HEK293 (cell line): ENCODE results near the gene HSD17B4.

Experiments
- CTCF ChIA-PET: fragments of 350-600 bp; formaldehyde crosslinking; extraction: SDS; loops from one replicate; lab custom pipeline; 2021; ENCODE audit warnings: antibody characterized with exemption; lab: Yijun Ruan, JAX
- POLR2A ChIA-PET: fragments of 300-600 bp; formaldehyde crosslinking; extraction: SDS; loops from one replicate; lab custom pipeline; 2020; ENCODE audit warnings: antibody characterized with exemption, inconsistent platforms; lab: Yijun Ruan, JAX
- H3K27ac ChIP-seq: fragments of 200-500 bp; sonication (Bioruptor generic); 2 replicates; pipeline ENCODE4 v1.5.1; 2014; ENCODE audit warnings: low read depth, low read length, control low read depth, inconsistent platforms; ENCODE audit errors: extremely low read depth
- H3K36me3 ChIP-seq, 2 experiments: fragments of 200-500 bp in 1 of 2; sonication (Bioruptor generic) in 1 of 2; 1 replicate in 1 of 2; 2 replicates in 1 of 2; pipeline ENCODE4 v1.5.1; 2014 to 2017; ENCODE audit warnings: inconsistent platforms in 2 of 2, low read length in 2 of 2; ENCODE audit not compliant: control insufficient read depth in 2 of 2, insufficient read depth in 1 of 2
- H3K4me1 ChIP-seq: fragments of 200-500 bp; sonication (Bioruptor generic); 2 replicates; pipeline ENCODE4 v1.5.1; 2014; ENCODE audit warnings: mild to moderate bottlenecking, low read length, inconsistent platforms; ENCODE audit not compliant: control insufficient read depth, insufficient read depth
- H3K4me3 ChIP-seq: 2 replicates; pipeline ENCODE4 v1.5.1; 2011; ENCODE audit warnings: low read depth, mild to moderate bottlenecking, control low read depth, low read length, moderate library complexity
- H3K9me3 ChIP-seq: fragments of 200-500 bp; sonication (Bioruptor generic); 2 replicates; pipeline ENCODE4 v1.5.1; 2014; ENCODE audit warnings: low read depth, low read length, inconsistent platforms; ENCODE audit not compliant: control insufficient read depth, insufficient read depth
- CTCF ChIP-seq: fragments of 450-650 bp; formaldehyde crosslinking; IDR thresholded peaks from 2 replicates; pipeline ENCODE4 v1.5.1; 2016; ENCODE audit warnings: missing biosample characterization, missing genetic modification characterization
- RBAK ChIP-seq: fragments of 450-650 bp; formaldehyde crosslinking; IDR thresholded peaks from 2 replicates; pipeline ENCODE4 v1.5.1; 2016; ENCODE audit warnings: missing biosample characterization, missing genetic modification characterization
- SCRT1 ChIP-seq: fragments of 450-650 bp; formaldehyde crosslinking; IDR thresholded peaks from 2 replicates; pipeline ENCODE4 v1.5.1; 2016; ENCODE audit warnings: missing biosample characterization, missing genetic modification characterization, borderline replicate concordance
- SCRT2 ChIP-seq: fragments of 450-650 bp; formaldehyde crosslinking; IDR thresholded peaks from 2 replicates; pipeline ENCODE4 v1.5.1; 2016; ENCODE audit warnings: missing biosample characterization, missing genetic modification characterization
- ZNF175 ChIP-seq: fragments of 450-650 bp; formaldehyde crosslinking; IDR thresholded peaks from 2 replicates; pipeline ENCODE4 v1.5.1; 2016; ENCODE audit warnings: missing biosample characterization, missing genetic modification characterization
- ZNF184 ChIP-seq: fragments of 450-650 bp; IDR thresholded peaks from 2 replicates; pipeline ENCODE4 v1.5.1; 2018; ENCODE audit warnings: missing biosample characterization, mild to moderate bottlenecking, missing genetic modification characterization
- ZNF248 ChIP-seq: fragments of 450-650 bp; formaldehyde crosslinking; IDR thresholded peaks from 2 replicates; pipeline ENCODE4 v1.5.1; 2017; ENCODE audit warnings: missing biosample characterization, missing genetic modification characterization
- ZNF488 ChIP-seq: fragments of 450-650 bp; formaldehyde crosslinking; IDR thresholded peaks from 2 replicates; pipeline ENCODE4 v1.5.1; 2016; ENCODE audit warnings: missing biosample characterization, missing genetic modification characterization
- TF ChIP-seq, protein P1 (sequence below): fragments of 450-650 bp; formaldehyde crosslinking; IDR thresholded peaks from 2 replicates; pipeline ENCODE4 v1.5.1; 2017; ENCODE audit warnings: missing biosample characterization, missing genetic modification characterization
- TF ChIP-seq, protein P2 (sequence below): fragments of 450-650 bp; formaldehyde crosslinking; IDR thresholded peaks from 2 replicates; pipeline ENCODE4 v1.5.1; 2016; ENCODE audit warnings: missing biosample characterization, missing genetic modification characterization
- TF ChIP-seq, protein P3 (sequence below): fragments of 450-650 bp; formaldehyde crosslinking; IDR thresholded peaks from 2 replicates; pipeline ENCODE4 v1.5.1; 2017; ENCODE audit warnings: missing biosample characterization, missing genetic modification characterization

HSD17B4 gene

GRCh38 chr5:119406551-119407110 lies 45.7 kb upstream of the HSD17B4 start:
- no peak for TF ChIP-seq ZNF488 (tag by site-specific recombination)
- TF ChIP-seq ZNF248 (tag by site-specific recombination) = no peak
- Histone ChIP-seq H3K9me3 (no peaks in the 10 kb centered on the region), H3K4me3 (no peak overlapping the region), H3K27ac (no peak overlapping the region), H3K4me1 (no peaks in the 10 kb centered on the region), H3K36me3 (no peaks in the 10 kb centered on the region)
- POLR2A ChIA-PET = no interaction called here
- CTCF ChIA-PET = interaction anchor here (0.6 to 1.0 kb wide), 2 partner anchors 76 to 419 kb away, joined by 3 read pairs; partner anchors contain the start of gene DTWD2

- Histone ChIP-seq H3K4me1 (no peaks in the 10 kb centered on the region), H3K4me3 (no peak overlapping the region), H3K27ac (no peak overlapping the region), H3K36me3 (no peaks in the 10 kb centered on the region), H3K9me3 (no peaks in the 10 kb centered on the region)
- CTCF ChIA-PET = interaction anchor here (0.6 to 5.5 kb wide), 2 partner anchors 126 to 423 kb away, joined by 3 to 87 read pairs; partner anchors contain the start of gene DTWD2
- POLR2A ChIA-PET = no interaction called here
- TF ChIP-seq SCRT2 (tag by site-specific recombination) (peak; percentile 40; the same call in 1 of the 2 replicates), CTCF (tag by site-specific recombination) (peak; percentile 29; the same call in 1 of the 2 replicates), ZNF184 (tag by site-specific recombination) (no peak), RBAK (no peak), ZNF175 (tag by site-specific recombination) (no peak), SCRT1 (tag by site-specific recombination) (0 out of 2 replicates have a peak, but pooled peaks have one; percentile 40), ZNF248 (tag by site-specific recombination) (no peak)
- TF ChIP-seq, protein P1, sequence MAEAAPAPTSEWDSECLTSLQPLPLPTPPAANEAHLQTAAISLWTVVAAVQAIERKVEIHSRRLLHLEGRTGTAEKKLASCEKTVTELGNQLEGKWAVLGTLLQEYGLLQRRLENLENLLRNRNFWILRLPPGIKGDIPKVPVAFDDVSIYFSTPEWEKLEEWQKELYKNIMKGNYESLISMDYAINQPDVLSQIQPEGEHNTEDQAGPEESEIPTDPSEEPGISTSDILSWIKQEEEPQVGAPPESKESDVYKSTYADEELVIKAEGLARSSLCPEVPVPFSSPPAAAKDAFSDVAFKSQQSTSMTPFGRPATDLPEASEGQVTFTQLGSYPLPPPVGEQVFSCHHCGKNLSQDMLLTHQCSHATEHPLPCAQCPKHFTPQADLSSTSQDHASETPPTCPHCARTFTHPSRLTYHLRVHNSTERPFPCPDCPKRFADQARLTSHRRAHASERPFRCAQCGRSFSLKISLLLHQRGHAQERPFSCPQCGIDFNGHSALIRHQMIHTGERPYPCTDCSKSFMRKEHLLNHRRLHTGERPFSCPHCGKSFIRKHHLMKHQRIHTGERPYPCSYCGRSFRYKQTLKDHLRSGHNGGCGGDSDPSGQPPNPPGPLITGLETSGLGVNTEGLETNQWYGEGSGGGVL (tag by site-specific recombination) = no peak
- TF ChIP-seq, protein P2, sequence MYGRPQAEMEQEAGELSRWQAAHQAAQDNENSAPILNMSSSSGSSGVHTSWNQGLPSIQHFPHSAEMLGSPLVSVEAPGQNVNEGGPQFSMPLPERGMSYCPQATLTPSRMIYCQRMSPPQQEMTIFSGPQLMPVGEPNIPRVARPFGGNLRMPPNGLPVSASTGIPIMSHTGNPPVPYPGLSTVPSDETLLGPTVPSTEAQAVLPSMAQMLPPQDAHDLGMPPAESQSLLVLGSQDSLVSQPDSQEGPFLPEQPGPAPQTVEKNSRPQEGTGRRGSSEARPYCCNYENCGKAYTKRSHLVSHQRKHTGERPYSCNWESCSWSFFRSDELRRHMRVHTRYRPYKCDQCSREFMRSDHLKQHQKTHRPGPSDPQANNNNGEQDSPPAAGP = no peak
These were observed 43.0 kb upstream of the HSD17B4 start for GRCh38 chr5:119409235-119409815.

DNA sequence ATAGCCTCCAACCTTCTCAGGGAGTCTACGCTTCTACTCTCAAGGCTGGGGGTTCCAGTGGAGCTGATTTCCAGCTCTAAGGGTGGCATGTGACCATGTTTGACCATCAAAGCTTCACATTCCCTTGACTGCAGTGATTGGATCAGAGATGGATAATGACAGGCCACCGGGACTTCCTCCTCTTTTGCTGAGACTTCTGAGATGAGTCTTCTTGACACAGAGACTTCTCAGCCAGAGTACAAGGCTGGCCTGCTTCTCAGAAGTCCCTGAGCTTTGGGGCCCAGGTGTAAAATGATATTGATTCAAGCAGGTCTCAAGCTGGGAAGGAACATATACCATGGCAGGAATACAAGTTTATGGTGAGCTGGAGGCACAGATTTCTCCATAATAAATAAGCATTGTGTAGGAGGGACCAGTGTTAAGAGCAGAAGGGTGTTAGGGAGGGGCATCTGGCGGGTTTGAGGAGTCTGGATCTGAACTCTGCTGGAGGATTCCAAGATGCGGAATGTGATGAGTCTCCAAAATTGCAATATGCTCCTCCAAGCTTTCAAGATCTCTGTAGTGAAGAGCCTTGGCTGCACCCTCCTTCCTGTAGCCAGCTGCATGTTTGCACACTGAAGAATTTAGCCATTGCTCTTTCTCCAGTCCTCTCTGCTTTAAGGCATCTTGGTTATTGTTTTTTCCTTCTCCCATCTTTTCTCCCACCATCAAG lies 41.7 kb upstream of the HSD17B4 start:
- POLR2A ChIA-PET = interaction anchor here (2.6 kb wide), 1 partner anchor 142 kb away, joined by 10 read pairs; no protein-coding TSS in a partner anchor

More for the DNA sequence above, 41.7 kb upstream of the HSD17B4 start:
- H3K9me3 ChIP-seq = no peaks in the 10 kb centered on the region
- CTCF ChIA-PET = interaction anchor here (0.6 to 5.5 kb wide), 15 partner anchors 67 to 424 kb away, joined by 3 to 87 read pairs (median 8); partner anchors contain the start of gene DTWD2
- H3K4me3 ChIP-seq = no peak overlapping the region
- TF ChIP-seq, protein P3, sequence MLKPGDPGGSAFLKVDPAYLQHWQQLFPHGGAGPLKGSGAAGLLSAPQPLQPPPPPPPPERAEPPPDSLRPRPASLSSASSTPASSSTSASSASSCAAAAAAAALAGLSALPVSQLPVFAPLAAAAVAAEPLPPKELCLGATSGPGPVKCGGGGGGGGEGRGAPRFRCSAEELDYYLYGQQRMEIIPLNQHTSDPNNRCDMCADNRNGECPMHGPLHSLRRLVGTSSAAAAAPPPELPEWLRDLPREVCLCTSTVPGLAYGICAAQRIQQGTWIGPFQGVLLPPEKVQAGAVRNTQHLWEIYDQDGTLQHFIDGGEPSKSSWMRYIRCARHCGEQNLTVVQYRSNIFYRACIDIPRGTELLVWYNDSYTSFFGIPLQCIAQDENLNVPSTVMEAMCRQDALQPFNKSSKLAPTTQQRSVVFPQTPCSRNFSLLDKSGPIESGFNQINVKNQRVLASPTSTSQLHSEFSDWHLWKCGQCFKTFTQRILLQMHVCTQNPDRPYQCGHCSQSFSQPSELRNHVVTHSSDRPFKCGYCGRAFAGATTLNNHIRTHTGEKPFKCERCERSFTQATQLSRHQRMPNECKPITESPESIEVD (tag by site-specific recombination) = peak; percentile 48; the same call in 1 of the 2 replicates
- TF ChIP-seq ZNF184 (tag by site-specific recombination) = no peak
- TF ChIP-seq, all 188 proteins: peak for 1
- no peaks in the 10 kb centered on the region for H3K4me1 ChIP-seq
- no peak overlapping the region for H3K27ac ChIP-seq
- no peaks in the 10 kb centered on the region for H3K36me3 ChIP-seq
